ENCODE measurements around the gene IGSF8. TPM values are rescaled to one million over a fixed set of nuclear protein-coding genes. Genes with fewer than 3 reads are reported as not detected.

The IGSF8 gene
- total RNA-seq, 1 experiment from 2014 or later = 101 TPM

- peak; percentile 5; the same call in 1 of the 2 replicates for ATAC-seq
These were observed 15.7 kb upstream of the IGSF8 start for GRCh38 chr1:160114085-160114484.

More at GRCh38 chr1:160114085-160114484, 15.7 kb upstream of the IGSF8 start:
- TF ChIP-seq NR2C2 (CRISPR knock-in tag; IDR thresholded peaks at IDR 0.05) (no peak), SMAD4 (CRISPR knock-in tag; IDR thresholded peaks at IDR 0.05) (no peak), MXD4 (CRISPR knock-in tag; IDR thresholded peaks at IDR 0.05; ENCODE audit: borderline replicate concordance) (no peak), TCF7 (CRISPR knock-in tag; IDR thresholded peaks at IDR 0.05; ENCODE audit: low read depth) (no peak), ZNF219 (CRISPR knock-in tag; IDR thresholded peaks at IDR 0.05; ENCODE audit: borderline replicate concordance) (no peak), PRRX2 (CRISPR knock-in tag; IDR thresholded peaks at IDR 0.05) (no peak), NR1H2 (CRISPR knock-in tag; IDR thresholded peaks at IDR 0.05) (no peak), ZNF416 (CRISPR knock-in tag; IDR thresholded peaks at IDR 0.05) (no peak), E2F5 (CRISPR knock-in tag; IDR thresholded peaks at IDR 0.05) (no peak), ERG (CRISPR knock-in tag; IDR thresholded peaks at IDR 0.05) (no peak), EMX1 (CRISPR knock-in tag; IDR thresholded peaks at IDR 0.05) (no peak), HMGXB4 (CRISPR knock-in tag; IDR thresholded peaks at IDR 0.05) (no peak), ARID4B (CRISPR knock-in tag; IDR thresholded peaks at IDR 0.05; ENCODE audit: borderline replicate concordance) (no peak), ZBTB21 (CRISPR knock-in tag; IDR thresholded peaks at IDR 0.05; ENCODE audit: borderline replicate concordance) (no peak), STAT6 (CRISPR knock-in tag; conservative IDR thresholded peaks at IDR 0.05; ENCODE audit: low read depth) (no peak), USF1 (CRISPR knock-in tag; IDR thresholded peaks at IDR 0.05) (no peak), ZNF396 (CRISPR knock-in tag; IDR thresholded peaks at IDR 0.05; ENCODE audit: borderline replicate concordance) (no peak), TEAD1 (CRISPR knock-in tag; IDR thresholded peaks at IDR 0.05) (no peak)
- no peak for DNase-seq (ENCODE audit: low spot score)
- peaks cover 2% of the 10 kb centered on the region; the same call in 1 of the 2 replicates for H3K27me3 Mint-ChIP-seq (ENCODE audit: low read depth)
- no peaks in the 10 kb centered on the region for H3K36me3 Mint-ChIP-seq
- ChIA-PET CTCF (interaction anchor here (0.8 to 3.9 kb wide), 5 partner anchors 11 to 56 kb away, joined by 3 to 27 read pairs (median 5); partner anchors contain the start of gene IGSF8), POLR2A (no interaction called here)
- H3K4me1 Mint-ChIP-seq = peaks cover 82% of the 10 kb centered on the region
- no peak overlapping the region for H3K27ac Mint-ChIP-seq
- no peaks in the 10 kb centered on the region for H3K9me3 Mint-ChIP-seq
- no peak overlapping the region for H3K4me3 Mint-ChIP-seq

All from WTC11 (cell line).